Breast epithelium (tissue), 3 donors: ENCODE measurements around the gene SNRPA1.

Source experiments
- CTCF ChIP-seq, 3 donors: fragments of 450-650 bp; IDR thresholded peaks; one replicate each; pipeline ENCODE4 v1.5.1; 2016 to 2017; ENCODE audit warnings: antibody characterized with exemption in 3 of 3, mild to moderate bottlenecking in 3 of 3, moderate library complexity in 3 of 3
- POLR2A ChIP-seq: fragments of 450-650 bp; IDR thresholded peaks from one replicate; pipeline ENCODE4 v1.6.1; 2016; ENCODE audit warnings: antibody characterized with exemption, mild to moderate bottlenecking, moderate library complexity
- POLR2AphosphoS5 ChIP-seq, 3 donors: sonication (generic); formaldehyde crosslinking; IDR thresholded peaks; one replicate each; pipeline ENCODE4 v1.6.1; 2017; ENCODE audit warnings: antibody characterized with exemption in 3 of 3

DNA sequence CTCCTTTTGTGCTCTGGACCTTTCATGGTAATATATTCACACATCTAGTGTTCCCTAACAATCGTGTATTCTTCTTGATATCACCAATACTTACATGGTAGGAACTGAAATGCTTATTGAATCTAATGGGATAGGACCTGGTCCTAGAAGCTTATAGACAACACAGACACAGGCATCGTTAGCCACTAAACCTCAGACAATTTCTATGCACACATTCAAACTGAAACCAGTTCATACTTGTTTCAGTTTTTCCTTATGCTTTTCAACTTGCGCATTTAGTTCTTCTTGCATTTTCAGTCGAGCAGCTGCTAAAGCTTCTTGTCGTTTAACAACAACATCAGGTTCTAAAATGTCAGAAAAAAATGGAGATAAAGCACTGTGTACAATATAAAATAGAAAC is 20.0 kb downstream of the SNRPA1 start:
- TF ChIP-seq POLR2A: no peak
- TF ChIP-seq CTCF (IDR thresholded peaks at IDR 0.05): no peak
- TF ChIP-seq POLR2AphosphoS5 (IDR thresholded peaks at IDR 0.05): no peak
